H1 (cell line): ENCODE data around the gene SMARCA1. TPM values are rescaled to one million over a fixed set of nuclear protein-coding genes. Genes with fewer than 3 reads are reported as not detected.

Source experiments
- CTCF ChIA-PET: fragments of 300-600 bp; sonication (Branson Sonifier 250); formaldehyde crosslinking; loops from one replicate; lab custom pipeline; 2021; ENCODE audit not compliant: partially characterized antibody; lab: Charles Lee
- POLR2A ChIA-PET: fragments of 300-600 bp; sonication (Branson Sonifier 250); formaldehyde crosslinking; loops from one replicate; lab custom pipeline; 2021; ENCODE audit warnings: inconsistent platforms; ENCODE audit not compliant: partially characterized antibody; lab: Charles Lee
- DNase-seq, 2 experiments: peaks; one replicate each; pipeline versions ENCODE4 v3.0.0 to v3.0.0-alpha.2; 2010 to 2022; ENCODE audit warnings: low spot score in 2 of 2, low read depth in 1 of 2, mixed read lengths in 1 of 2
- FAIRE-seq: peaks from 2 replicates; lab custom pipeline; 2011; peaks lifted over from hg19 to GRCh38; lab: Jason Lieb, UNC
- H2AFZ ChIP-seq: 2 replicates; pipeline ENCODE4 v1.8.1; 2012; ENCODE audit warnings: low read length, inconsistent platforms
- H2AK5ac ChIP-seq: 2 replicates; pipeline ENCODE4 v1.6.1; 2013; ENCODE audit warnings: low read depth, low read length
- H2BK120ac ChIP-seq: replicated peaks from 2 replicates; pipeline ENCODE3; 2013; ENCODE audit warnings: low read depth, low read length, inconsistent platforms
- H2BK12ac ChIP-seq: 2 replicates; pipeline ENCODE4 v1.6.1; 2013; ENCODE audit warnings: low read depth, low read length
- H2BK15ac ChIP-seq: 2 replicates; pipeline ENCODE4 v1.6.1; 2013; ENCODE audit warnings: low read length
- H2BK20ac ChIP-seq: 2 replicates; pipeline ENCODE4 v1.6.1; 2013; ENCODE audit warnings: low read length
- H2BK5ac ChIP-seq: 2 replicates; pipeline ENCODE4 v1.6.1; 2013; ENCODE audit warnings: low read depth, low read length
- H3K14ac ChIP-seq: 2 replicates; pipeline ENCODE4 v1.6.1; 2013; ENCODE audit warnings: inconsistent platforms; ENCODE audit not compliant: insufficient read length
- H3K18ac ChIP-seq: 2 replicates; pipeline ENCODE4 v1.6.1; 2013; ENCODE audit warnings: low read length; ENCODE audit errors: extremely low read depth
- H3K23ac ChIP-seq: 2 replicates; pipeline ENCODE4 v1.6.1; 2013; ENCODE audit warnings: inconsistent platforms; ENCODE audit not compliant: insufficient read length
- H3K23me2 ChIP-seq: 2 replicates; pipeline ENCODE4 v1.6.1; 2013; ENCODE audit warnings: low read depth, low read length
- H3K27ac ChIP-seq: 2 replicates; pipeline ENCODE4 v1.6.1; 2011; ENCODE audit warnings: low read depth, low read length, inconsistent platforms
- H3K27me3 ChIP-seq, 4 experiments: replicated peaks in 1 of 4; 1 replicate in 1 of 4; 2 replicates in 3 of 4; pipeline versions ENCODE4 v1.6.1 to v1.8.1; 2011 to 2013; ENCODE audit warnings: low read length in 3 of 4, mild to moderate bottlenecking in 3 of 4, inconsistent platforms in 2 of 4, mixed read lengths in 2 of 4, moderate library complexity in 1 of 4; ENCODE audit not compliant: control insufficient read depth in 3 of 4, insufficient read depth in 3 of 4; ENCODE audit errors: extremely low read depth in 1 of 4
- H3K36me3 ChIP-seq, 4 experiments: 2 replicates each; pipeline versions ENCODE4 v1.6.1 to v1.8.1; 2011 to 2013; ENCODE audit warnings: mild to moderate bottlenecking in 4 of 4, low read length in 3 of 4, moderate library complexity in 2 of 4, control low read depth in 1 of 4, inconsistent platforms in 1 of 4; ENCODE audit not compliant: insufficient read depth in 4 of 4, control insufficient read depth in 2 of 4
- H3K4ac ChIP-seq: replicated peaks from 2 replicates; pipeline ENCODE3; 2013; ENCODE audit warnings: low read length, low read depth, mixed read lengths, inconsistent platforms; ENCODE audit not compliant: insufficient read length
- H3K4me1 ChIP-seq, 4 experiments: replicated peaks in 1 of 4; 1 replicate in 1 of 4; 2 replicates in 3 of 4; pipeline versions ENCODE4 v1.6.1 to v1.8.1; 2011 to 2013; ENCODE audit warnings: low read length in 3 of 4, inconsistent platforms in 2 of 4, mixed read lengths in 1 of 4; ENCODE audit not compliant: insufficient read depth in 4 of 4, control insufficient read depth in 3 of 4
- H3K4me2 ChIP-seq, 2 experiments: 2 replicates each; pipeline versions ENCODE4 v1.6.1 to v1.8.1; 2011 to 2013; ENCODE audit warnings: low read depth in 2 of 2, low read length in 2 of 2, control low read depth in 1 of 2, inconsistent platforms in 1 of 2, mild to moderate bottlenecking in 1 of 2; ENCODE audit not compliant: insufficient read depth in 1 of 2
- H3K4me3 ChIP-seq, 4 experiments: fragments of 200-600, 300-600 bp in 1 of 4; sonication (generic), shearing (Covaris generic), sonication (Bioruptor Twin) in 1 of 4; 2 replicates each; pipeline versions ENCODE4 v1.5.1 to v1.8.1; 2011 to 2016; ENCODE audit warnings: low read length in 4 of 4, low read depth in 3 of 4, control low read depth in 2 of 4, inconsistent platforms in 2 of 4, mild to moderate bottlenecking in 2 of 4, mixed read lengths in 1 of 4, moderate library complexity in 1 of 4; ENCODE audit not compliant: insufficient read depth in 2 of 4; ENCODE audit errors: extremely low read depth in 1 of 4
- H3K56ac ChIP-seq: replicated peaks from 2 replicates; pipeline ENCODE3; 2013; ENCODE audit warnings: low read depth, mild to moderate bottlenecking, mixed read lengths, low read length, inconsistent platforms; ENCODE audit not compliant: insufficient read length
- H3K79me1 ChIP-seq: 2 replicates; pipeline ENCODE4 v1.6.1; 2013; ENCODE audit warnings: low read depth, low read length, control low read depth
- H3K79me2 ChIP-seq, 2 experiments: 2 replicates each; pipeline versions ENCODE4 v1.6.1 to v1.8.1; 2012 to 2013; ENCODE audit warnings: low read length in 2 of 2, mild to moderate bottlenecking in 2 of 2, inconsistent platforms in 1 of 2; ENCODE audit not compliant: insufficient read depth in 2 of 2, control insufficient read depth in 1 of 2
- H3K9ac ChIP-seq, 4 experiments: replicated peaks in 1 of 4; 1 replicate in 1 of 4; 2 replicates in 3 of 4; pipeline versions ENCODE4 v1.6.1 to v1.8.1; 2011 to 2013; ENCODE audit warnings: low read depth in 3 of 4, low read length in 3 of 4, control low read depth in 2 of 4, mild to moderate bottlenecking in 2 of 4, moderate library complexity in 2 of 4, inconsistent platforms in 1 of 4; ENCODE audit errors: extremely low read depth in 1 of 4
- H3K9me3 ChIP-seq, 2 experiments: 2 replicates each; pipeline versions ENCODE4 v1.6.1 to v1.8.1; 2012 to 2013; ENCODE audit warnings: mild to moderate bottlenecking in 2 of 2, moderate library complexity in 2 of 2, control low read depth in 1 of 2, inconsistent platforms in 1 of 2, low read depth in 1 of 2, low read length in 1 of 2, mixed read lengths in 1 of 2; ENCODE audit not compliant: insufficient read depth in 2 of 2
- H4K20me1 ChIP-seq, 2 experiments: replicated peaks in 1 of 2; 2 replicates each; pipeline versions ENCODE3 to v1.8.1; 2011 to 2013; ENCODE audit warnings: inconsistent platforms in 2 of 2, low read length in 2 of 2, mild to moderate bottlenecking in 1 of 2; ENCODE audit not compliant: insufficient read depth in 2 of 2, control insufficient read depth in 1 of 2
- H4K5ac ChIP-seq: 2 replicates; pipeline ENCODE4 v1.6.1; 2013; ENCODE audit warnings: low read length, low read depth, mixed read lengths, inconsistent platforms; ENCODE audit not compliant: insufficient read length
- H4K8ac ChIP-seq: 2 replicates; pipeline ENCODE4 v1.8.0; 2013; ENCODE audit warnings: mild to moderate bottlenecking, moderate library complexity, low read length, inconsistent platforms; ENCODE audit not compliant: insufficient read depth; ENCODE audit errors: extremely low read depth
- H4K91ac ChIP-seq: replicated peaks from 2 replicates; pipeline ENCODE3; 2013; ENCODE audit warnings: low read length, mixed read lengths, inconsistent platforms; ENCODE audit not compliant: insufficient read length
- YY1 ChIP-seq: IDR thresholded peaks from 2 replicates; pipeline ENCODE4 v1.6.1; 2011; ENCODE audit warnings: low read depth, mild to moderate bottlenecking, low read length
- WGBS, 2 experiments: shearing (Covaris generic) in 1 of 2; methylation state at CpG; one replicate each; pipeline versions ENCODE4 v1.1.6 to v1.1.7; 2013 to 2015; ENCODE audit warnings: low lambda C conversion rate in 2 of 2, mixed read lengths in 2 of 2, inconsistent platforms in 1 of 2, low coverage in 1 of 2, missing lambda C conversion rate in 1 of 2; ENCODE audit not compliant: insufficient replicate concordance in 2 of 2, insufficient coverage in 1 of 2, insufficient read length in 1 of 2; ENCODE audit errors: extremely low coverage in 1 of 2, missing lambda C conversion rate in 1 of 2; 5-methylcytosine and 5-hydroxymethylcytosine counted together
- polyA plus RNA-seq, 7 experiments: library from polyadenylated mRNA; depleted of rRNA in 3 of 7; stranded (reverse) in 5 of 7; unstranded in 2 of 7; fragments of >200 nt in 5 of 7; fragments of 200-250 nt in 2 of 7; gene quantifications; 1 replicate in 5 of 7; 2 replicates in 1 of 7; 4 replicates in 1 of 7; pipeline versions ENCODE4 v1.2.1 to v1.2.3, GENCODE V29; 2011 to 2013; ENCODE audit warnings: missing spikeins in 2 of 7, mixed read lengths in 2 of 7
- small RNA-seq: library from polyadenylated mRNA; stranded (forward); fragments of <200 nt; extraction: miRNeasy Mini kit (QIAGEN cat#:217004); gene quantifications from one replicate; pipeline ENCODE3, GENCODE V24; 2013; ENCODE audit not compliant: insufficient read depth
- total RNA-seq: library from RNA; stranded (reverse); fragmentation: NEBNext Ultra II Directional; extraction: Animal tissue kit (Norgen Biotek cat#: 25700); gene quantifications from 2 replicates; pipeline ENCODE4 v1.2.1, GENCODE V29; 2021

Gene SMARCA1
- total and polyA plus RNA-seq, 2 of the 8 experiments (the other 6 are each of a cell fraction or from before 2014, with no cell fraction given): 13.1 to 54.4 TPM

DNA sequence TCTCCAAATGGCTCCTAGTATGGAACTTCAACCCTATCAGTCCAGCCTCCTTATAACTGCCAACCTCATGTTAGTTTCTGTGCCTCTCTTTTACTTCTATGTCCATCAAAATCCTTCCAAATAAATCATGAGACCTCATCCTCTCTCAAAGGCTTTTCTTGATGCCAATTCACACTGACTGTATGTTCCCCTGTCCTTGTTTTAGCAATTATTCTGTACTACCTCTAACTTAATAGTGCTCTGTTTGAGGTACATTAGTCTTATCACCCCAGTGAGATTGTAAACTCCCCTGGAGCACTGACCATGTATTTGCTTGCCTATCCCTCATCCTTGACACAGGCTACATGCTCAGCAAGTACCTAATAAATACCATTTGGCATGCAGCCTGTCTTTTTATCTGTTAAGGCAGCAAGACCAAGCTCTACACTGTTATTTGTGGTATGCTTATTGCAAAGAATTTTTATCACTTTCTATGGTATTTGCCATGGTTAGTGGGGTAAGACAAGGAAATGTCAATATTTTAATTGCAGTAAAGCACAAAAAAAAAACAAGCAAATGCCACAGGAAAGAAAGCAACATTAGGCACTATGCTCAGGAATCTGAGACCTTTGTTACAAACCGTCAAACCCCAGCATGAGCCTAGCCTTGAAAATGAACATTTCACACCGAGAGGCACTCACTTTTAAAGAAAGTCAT, 119.2 kb downstream of the SMARCA1 start:
- H3K9me3 ChIP-seq: no peaks in the 10 kb centered on the region
- DNase-seq (no peak), FAIRE-seq (no peak)
- no peak overlapping the region for H4K91ac ChIP-seq
- H2AFZ ChIP-seq: no peak overlapping the region
- H3K36me3 ChIP-seq: no peaks in the 10 kb centered on the region
- no peak overlapping the region for H3K18ac ChIP-seq
- no peaks in the 10 kb centered on the region for H3K23me2 ChIP-seq
- H3K27me3 ChIP-seq: no peaks in the 10 kb centered on the region
- no peak overlapping the region for H2BK5ac ChIP-seq
- no peak overlapping the region for H3K9ac ChIP-seq
- H3K14ac ChIP-seq: no peak overlapping the region
- H3K4me1 ChIP-seq: peaks cover 0 to 3% (median 0%) of the 10 kb centered on the region in 4 experiments; a peak in 2 of 7 replicates
- no peak overlapping the region for H3K27ac ChIP-seq
- H3K79me1 ChIP-seq: no peaks in the 10 kb centered on the region
- no peak for TF ChIP-seq YY1
- no peak overlapping the region for H2BK20ac ChIP-seq
- no peak overlapping the region for H3K4ac ChIP-seq
- CTCF ChIA-PET: no interaction called here
- POLR2A ChIA-PET: no interaction called here
- no peak overlapping the region for H2BK12ac ChIP-seq
- no peaks in the 10 kb centered on the region for H3K79me2 ChIP-seq
- no peak overlapping the region for H3K4me3 ChIP-seq
- no peak overlapping the region for H2BK15ac ChIP-seq
- H3K23ac ChIP-seq: no peak overlapping the region
- H2AK5ac ChIP-seq: no peak overlapping the region
- no peaks in the 10 kb centered on the region for H4K20me1 ChIP-seq
- no peak overlapping the region for H4K8ac ChIP-seq
- no peak overlapping the region for H2BK120ac ChIP-seq
- no peak overlapping the region; a peak in 2 of 4 replicates for H3K4me2 ChIP-seq
- H4K5ac ChIP-seq: no peak overlapping the region
- no peak overlapping the region for H3K56ac ChIP-seq
- 29% methylated on average over 2 of the region's 2 CpGs; no CpG with 5 or more reads in 1 of the 2 experiments for WGBS, 2 experiments

Small RNA genes within 50 kb of the gene (small RNA-seq; reads per million reads assigned to genes)
- not detected for gene RF01169
- not detected for gene RNA5SP513
- not detected for gene RPS26P56

Other genes with a start within 250 kb of the SMARCA1 start
- gene OCRL, start 16.8 kb upstream of the SMARCA1 start, total RNA-seq: 14.9 and 15.1 TPM in 2 replicates
- gene OCRL, start 16.8 kb upstream of the SMARCA1 start, polyA plus RNA-seq (2011; rRNA removed): 8.5 and 12.7 TPM in 2 replicates
- 1.1 TPM in 2 replicates for gene APLN, start 131.5 kb upstream of the SMARCA1 start, total RNA-seq
- 1.6 and 1.8 TPM in 2 replicates for gene APLN, start 131.5 kb upstream of the SMARCA1 start, polyA plus RNA-seq (2011; rRNA removed)
- 0.25 TPM in 1 of 2 replicates, not detected in the other for gene XPNPEP2, start 215.5 kb upstream of the SMARCA1 start, total RNA-seq
- 0.14 and 0.27 TPM in 2 replicates for gene XPNPEP2, start 215.5 kb upstream of the SMARCA1 start, polyA plus RNA-seq (2011; rRNA removed)